KMS-11 (cell line): ENCODE results near the gene DNAJC17.

Experiments used
- H2AFZ ChIP-seq: fragments of 200-600 bp; sonication (generic); 2 replicates; pipeline ENCODE4 v1.6.1; 2016; ENCODE audit warnings: antibody characterized with exemption, mixed run types, low read depth
- H3K27ac ChIP-seq: fragments of 200-600 bp; sonication (generic); 2 replicates; pipeline ENCODE4 v1.6.1; 2016; ENCODE audit warnings: mild to moderate bottlenecking, mixed run types
- H3K27me3 ChIP-seq: fragments of 200-600 bp; sonication (generic); 2 replicates; pipeline ENCODE4 v1.6.1; 2017; ENCODE audit warnings: mild to moderate bottlenecking, low read depth, mixed run types, moderate library complexity; ENCODE audit not compliant: insufficient read depth
- H3K36me3 ChIP-seq: fragments of 200-600 bp; sonication (generic); 2 replicates; pipeline ENCODE4 v1.6.1; 2017; ENCODE audit warnings: mild to moderate bottlenecking, mixed run types; ENCODE audit not compliant: insufficient read depth
- H3K4me1 ChIP-seq: fragments of 200-600 bp; sonication (generic); 2 replicates; pipeline ENCODE4 v1.6.1; 2016; ENCODE audit warnings: mild to moderate bottlenecking, low read depth, mixed run types; ENCODE audit not compliant: poor library complexity, severe bottlenecking
- H3K4me2 ChIP-seq: fragments of 200-600 bp; sonication (generic); 2 replicates; pipeline ENCODE4 v1.7.0; 2016; ENCODE audit warnings: mild to moderate bottlenecking, mixed run types
- H3K4me3 ChIP-seq: fragments of 200-600 bp; sonication (generic); IDR thresholded peaks from 2 replicates; pipeline ENCODE4 v1.6.1; 2017; ENCODE audit warnings: low read depth, low read length, mixed read lengths; ENCODE audit not compliant: insufficient read depth
- H3K79me2 ChIP-seq: fragments of 200-600 bp; sonication (generic); 2 replicates; pipeline ENCODE4 v1.6.1; 2016; ENCODE audit warnings: low read depth, mixed run types; ENCODE audit not compliant: insufficient read depth
- H3K9ac ChIP-seq: fragments of 200-600 bp; sonication (generic); 2 replicates; pipeline ENCODE4 v1.6.1; 2016; ENCODE audit warnings: mild to moderate bottlenecking, mixed run types
- H4K20me1 ChIP-seq: fragments of 200-600 bp; sonication (generic); 2 replicates; pipeline ENCODE4 v1.6.1; 2016; ENCODE audit warnings: mild to moderate bottlenecking, mixed run types; ENCODE audit not compliant: insufficient read depth
- TF ChIP-seq, protein P1 (sequence below): fragments of 200-600 bp; sonication (generic); conservative IDR thresholded peaks from 2 replicates; pipeline ENCODE4 v1.6.1; 2017; ENCODE audit warnings: low read depth, mild to moderate bottlenecking, antibody characterized with exemption, low read length, moderate library complexity, mixed read lengths

Gene DNAJC17

DNA sequence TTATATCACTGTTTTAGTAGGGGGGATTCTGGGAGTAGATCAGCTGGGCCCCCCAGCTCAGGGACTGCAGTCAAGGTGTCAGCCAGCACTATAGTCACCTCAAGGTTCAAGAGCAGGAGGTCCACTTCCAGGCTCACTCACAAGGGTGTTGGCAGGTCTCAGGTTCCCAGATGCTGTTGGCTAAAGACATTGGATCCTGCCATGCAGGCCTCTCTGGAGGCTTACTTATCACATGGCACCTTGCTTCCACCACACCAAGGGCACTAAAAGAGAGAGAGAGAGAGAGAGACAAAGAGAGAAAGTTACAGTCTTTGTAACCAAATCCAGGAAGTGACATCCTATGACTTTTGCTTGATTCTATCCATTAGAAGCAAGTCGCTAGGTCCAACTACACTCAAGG is 28.7 kb upstream of the DNAJC17 start:
- H3K27me3 ChIP-seq = no peaks in the 10 kb centered on the region
- H3K4me1 ChIP-seq = peaks cover 8% of the 10 kb centered on the region
- no peaks in the 10 kb centered on the region for H3K79me2 ChIP-seq
- H2AFZ ChIP-seq = no peak overlapping the region
- H3K9ac ChIP-seq = no peak overlapping the region
- TF ChIP-seq, protein P1, sequence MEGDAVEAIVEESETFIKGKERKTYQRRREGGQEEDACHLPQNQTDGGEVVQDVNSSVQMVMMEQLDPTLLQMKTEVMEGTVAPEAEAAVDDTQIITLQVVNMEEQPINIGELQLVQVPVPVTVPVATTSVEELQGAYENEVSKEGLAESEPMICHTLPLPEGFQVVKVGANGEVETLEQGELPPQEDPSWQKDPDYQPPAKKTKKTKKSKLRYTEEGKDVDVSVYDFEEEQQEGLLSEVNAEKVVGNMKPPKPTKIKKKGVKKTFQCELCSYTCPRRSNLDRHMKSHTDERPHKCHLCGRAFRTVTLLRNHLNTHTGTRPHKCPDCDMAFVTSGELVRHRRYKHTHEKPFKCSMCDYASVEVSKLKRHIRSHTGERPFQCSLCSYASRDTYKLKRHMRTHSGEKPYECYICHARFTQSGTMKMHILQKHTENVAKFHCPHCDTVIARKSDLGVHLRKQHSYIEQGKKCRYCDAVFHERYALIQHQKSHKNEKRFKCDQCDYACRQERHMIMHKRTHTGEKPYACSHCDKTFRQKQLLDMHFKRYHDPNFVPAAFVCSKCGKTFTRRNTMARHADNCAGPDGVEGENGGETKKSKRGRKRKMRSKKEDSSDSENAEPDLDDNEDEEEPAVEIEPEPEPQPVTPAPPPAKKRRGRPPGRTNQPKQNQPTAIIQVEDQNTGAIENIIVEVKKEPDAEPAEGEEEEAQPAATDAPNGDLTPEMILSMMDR = no peak
- no peaks in the 10 kb centered on the region for H4K20me1 ChIP-seq
- no peak overlapping the region for H3K27ac ChIP-seq
- no peak overlapping the region for H3K4me2 ChIP-seq
- no peaks in the 10 kb centered on the region for H3K36me3 ChIP-seq
- H3K4me3 ChIP-seq = no peak overlapping the region

DNA sequence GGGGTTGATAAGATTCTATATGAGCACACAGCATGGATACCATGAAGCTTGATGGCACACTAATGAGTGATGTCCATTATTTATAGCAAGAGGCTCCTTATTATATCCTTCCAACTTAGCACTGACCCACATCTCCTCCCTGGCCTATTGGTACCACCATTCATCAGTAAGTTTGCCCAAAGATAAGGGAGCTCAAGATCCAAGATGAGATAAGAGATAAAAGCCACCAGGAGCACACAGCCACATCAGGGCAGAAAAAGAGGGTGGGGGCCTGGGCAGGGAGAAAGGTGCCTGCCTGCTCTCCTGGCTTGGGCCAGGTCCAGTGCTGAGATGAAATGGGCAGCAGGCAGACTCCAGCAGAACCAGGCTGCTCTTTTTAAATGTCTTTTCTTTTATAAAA is 25.6 kb upstream of the DNAJC17 start:
- H3K27me3 ChIP-seq = no peaks in the 10 kb centered on the region
- H3K4me2 ChIP-seq = no peak overlapping the region
- no peak overlapping the region for H3K9ac ChIP-seq
- no peak overlapping the region for H3K27ac ChIP-seq
- H3K79me2 ChIP-seq = no peaks in the 10 kb centered on the region
- H3K4me1 ChIP-seq = peaks cover 21% of the 10 kb centered on the region
- no peak overlapping the region for H3K4me3 ChIP-seq
- H3K36me3 ChIP-seq = no peaks in the 10 kb centered on the region
- TF ChIP-seq, protein P1 = no peak
- no peak overlapping the region for H2AFZ ChIP-seq
- H4K20me1 ChIP-seq = no peaks in the 10 kb centered on the region

DNA sequence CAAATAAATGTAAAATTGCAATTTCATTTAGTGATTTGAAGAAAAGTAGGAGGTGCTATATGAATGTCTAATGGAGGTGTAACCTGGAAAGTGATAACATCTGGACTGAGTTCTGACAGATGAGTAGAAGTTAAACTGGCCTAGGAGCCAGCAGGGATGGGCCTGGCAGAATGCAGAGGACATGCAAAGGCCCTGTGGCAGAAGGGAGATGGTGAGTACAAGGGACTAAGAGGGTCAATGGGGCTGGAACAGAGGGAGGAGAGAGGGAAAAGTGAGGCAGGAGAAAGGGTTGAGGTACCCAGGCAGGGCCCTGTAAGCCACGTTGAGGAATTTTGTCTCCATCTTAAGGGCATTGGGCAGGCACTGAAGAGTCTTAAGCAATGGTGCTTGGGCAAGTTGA is 24.6 kb upstream of the DNAJC17 start:
- Histone ChIP-seq H3K27me3 (no peaks in the 10 kb centered on the region), H4K20me1 (no peaks in the 10 kb centered on the region), H3K4me3 (no peak overlapping the region), H3K9ac (no peak overlapping the region), H3K27ac (no peak overlapping the region), H2AFZ (no peak overlapping the region), H3K79me2 (no peaks in the 10 kb centered on the region), H3K36me3 (no peaks in the 10 kb centered on the region), H3K4me2 (no peak overlapping the region), H3K4me1 (peaks cover 21% of the 10 kb centered on the region)
- TF ChIP-seq, protein P1 = no peak

DNA sequence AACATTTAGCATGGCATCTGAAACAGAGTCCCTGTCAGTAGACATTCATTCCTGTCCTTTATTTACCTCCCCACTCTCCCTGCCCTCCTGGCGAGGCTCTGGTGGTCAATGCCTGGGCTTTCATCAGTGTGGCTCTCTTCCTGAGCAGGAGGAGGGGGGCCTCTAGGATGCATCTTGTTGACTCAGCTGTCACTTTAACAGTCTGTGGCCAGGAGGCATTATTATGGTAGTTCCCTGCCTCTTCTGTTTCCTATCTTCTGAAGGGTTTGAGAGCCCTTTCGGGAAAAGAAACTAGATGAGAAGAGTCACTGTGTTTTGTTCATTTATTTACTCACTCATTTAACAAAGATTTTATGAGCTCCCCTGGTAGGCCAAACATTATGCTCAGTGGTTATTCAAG is 23.6 kb upstream of the DNAJC17 start:
- Histone ChIP-seq H4K20me1 (no peaks in the 10 kb centered on the region), H3K27ac (no peak overlapping the region; the same call in 1 of the 2 replicates), H3K36me3 (no peaks in the 10 kb centered on the region), H3K4me1 (peaks cover 21% of the 10 kb centered on the region), H3K4me3 (no peak overlapping the region), H3K79me2 (no peaks in the 10 kb centered on the region), H3K27me3 (no peaks in the 10 kb centered on the region), H3K4me2 (peak overlapping the region; percentile 30; the same call in 1 of the 2 replicates), H3K9ac (no peak overlapping the region), H2AFZ (peak overlapping the region; percentile 29)
- TF ChIP-seq, protein P1 = no peak
